Loucy (cell line): ENCODE measurements around the gene FAM107B.

ENCODE experiments used
- H2AFZ ChIP-seq: fragments of 200-600 bp; sonication (generic); 2 replicates; pipeline ENCODE4 v1.6.0; 2016; ENCODE audit warnings: antibody characterized with exemption, mild to moderate bottlenecking, low read length, moderate library complexity
- H3F3A ChIP-seq: fragments of 200-600 bp; 2 replicates; pipeline ENCODE4 v1.6.0; 2016; ENCODE audit warnings: antibody characterized with exemption, low read depth, mild to moderate bottlenecking
- H3K27me3 ChIP-seq: fragments of 200-600 bp; sonication (generic); 2 replicates; pipeline ENCODE4 v1.6.1; 2014; ENCODE audit warnings: low read length, mild to moderate bottlenecking; ENCODE audit not compliant: insufficient read depth, poor library complexity, severe bottlenecking
- H3K36me3 ChIP-seq: fragments of 200-600 bp; sonication (generic); 2 replicates; pipeline ENCODE4 v1.6.1; 2016; ENCODE audit warnings: low read length; ENCODE audit not compliant: insufficient read depth
- H3K4me1 ChIP-seq: fragments of 200-600 bp; sonication (generic); 2 replicates; pipeline ENCODE4 v1.5.1; 2014; ENCODE audit warnings: low read length, mild to moderate bottlenecking; ENCODE audit not compliant: insufficient read depth, poor library complexity, severe bottlenecking
- H3K4me2 ChIP-seq: fragments of 200-600 bp; sonication (generic); 2 replicates; pipeline ENCODE4 v1.6.0; 2014; ENCODE audit warnings: antibody characterized with exemption, low read length, low read depth, mild to moderate bottlenecking; ENCODE audit not compliant: poor library complexity, severe bottlenecking
- H3K4me3 ChIP-seq: fragments of 200-600 bp; sonication (generic); 2 replicates; pipeline ENCODE4 v1.5.1; 2014; ENCODE audit warnings: low read length, mild to moderate bottlenecking, mixed read lengths; ENCODE audit not compliant: poor library complexity, severe bottlenecking
- H3K79me2 ChIP-seq: fragments of 200-600 bp; sonication (generic); 2 replicates; pipeline ENCODE4 v1.6.1; 2014; ENCODE audit warnings: low read length; ENCODE audit not compliant: insufficient read depth
- H3K9ac ChIP-seq: fragments of 200-600 bp; sonication (generic); 2 replicates; pipeline ENCODE4 v1.6.0; 2014; ENCODE audit warnings: mild to moderate bottlenecking, low read depth, low read length, moderate library complexity; ENCODE audit not compliant: poor library complexity, severe bottlenecking
- H3K9me2 ChIP-seq: fragments of 200-600 bp; sonication (generic); replicated peaks from 2 replicates; pipeline ENCODE4 v1.6.1; 2016; ENCODE audit warnings: low read depth, low read length, mixed read lengths
- H3K9me3 ChIP-seq: fragments of 200-600 bp; sonication (generic); 2 replicates; pipeline ENCODE4 v1.6.1; 2014; ENCODE audit warnings: mild to moderate bottlenecking, antibody characterized with exemption, low read length, low read depth; ENCODE audit not compliant: insufficient read depth
- H4K20me1 ChIP-seq: fragments of 200-600 bp; sonication (generic); 2 replicates; pipeline ENCODE4 v1.6.0; 2014; ENCODE audit warnings: antibody characterized with exemption, low read length, mild to moderate bottlenecking; ENCODE audit not compliant: insufficient read depth, poor library complexity, severe bottlenecking
- EZH2phosphoT487 ChIP-seq: fragments of 200-600 bp; IDR thresholded peaks from 2 replicates; pipeline ENCODE4 v1.6.1; 2018; ENCODE audit warnings: antibody characterized with exemption, mild to moderate bottlenecking, moderate library complexity, borderline replicate concordance
- TF ChIP-seq, protein P1 (sequence below): fragments of 200-600 bp; sonication (generic); conservative IDR thresholded peaks from 2 replicates; pipeline ENCODE4 v1.5.1; 2014; ENCODE audit warnings: mild to moderate bottlenecking, antibody characterized with exemption, low read length

The FAM107B gene

DNA sequence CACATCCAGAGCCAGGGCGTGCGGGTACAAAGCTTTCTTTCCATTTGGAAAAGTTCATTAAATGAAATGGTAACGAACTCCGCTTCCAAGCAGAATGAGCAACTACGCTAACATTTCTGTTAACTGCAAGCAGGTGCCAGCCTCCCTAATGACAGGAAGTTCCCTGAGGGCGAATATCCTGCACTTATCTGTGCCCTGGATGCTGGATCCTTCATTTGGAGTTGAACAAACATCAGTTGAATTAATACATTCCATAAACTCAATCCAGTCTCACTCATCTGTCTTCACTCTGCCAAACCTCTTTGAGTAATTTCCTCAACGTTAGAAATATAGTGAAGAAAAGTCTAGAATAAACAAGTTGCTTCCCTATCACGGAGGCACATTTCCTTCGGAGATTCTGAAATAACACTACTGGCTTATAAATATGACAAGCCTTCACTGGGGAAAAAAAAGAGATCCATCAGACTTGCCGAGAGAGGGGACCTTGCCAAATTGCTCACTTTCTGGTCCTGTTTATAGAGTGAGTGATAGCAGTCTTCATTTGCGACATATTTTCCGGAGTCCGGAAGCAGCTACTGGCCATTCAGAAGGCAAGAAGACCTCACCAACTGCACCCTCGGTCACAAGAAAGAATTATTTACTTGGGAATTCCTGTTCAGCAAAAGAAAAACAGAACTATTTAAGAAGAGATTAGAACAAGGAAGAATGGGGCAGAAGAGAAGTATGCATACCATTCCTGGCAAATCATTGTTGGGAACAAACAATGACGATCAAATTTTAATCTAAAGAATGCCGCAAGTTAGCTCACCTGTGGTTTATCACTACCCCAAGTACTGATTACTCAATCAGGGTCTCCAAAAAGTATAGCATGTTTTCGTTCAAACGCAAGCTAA, 196.4 kb downstream of the FAM107B start:
- H3K4me3 ChIP-seq: no peak overlapping the region
- H3K9me3 ChIP-seq: no peaks in the 10 kb centered on the region
- no peaks in the 10 kb centered on the region for H3K9me2 ChIP-seq
- peaks cover 5% of the 10 kb centered on the region; the same call in 1 of the 2 replicates for H3K36me3 ChIP-seq
- TF ChIP-seq, protein P1, sequence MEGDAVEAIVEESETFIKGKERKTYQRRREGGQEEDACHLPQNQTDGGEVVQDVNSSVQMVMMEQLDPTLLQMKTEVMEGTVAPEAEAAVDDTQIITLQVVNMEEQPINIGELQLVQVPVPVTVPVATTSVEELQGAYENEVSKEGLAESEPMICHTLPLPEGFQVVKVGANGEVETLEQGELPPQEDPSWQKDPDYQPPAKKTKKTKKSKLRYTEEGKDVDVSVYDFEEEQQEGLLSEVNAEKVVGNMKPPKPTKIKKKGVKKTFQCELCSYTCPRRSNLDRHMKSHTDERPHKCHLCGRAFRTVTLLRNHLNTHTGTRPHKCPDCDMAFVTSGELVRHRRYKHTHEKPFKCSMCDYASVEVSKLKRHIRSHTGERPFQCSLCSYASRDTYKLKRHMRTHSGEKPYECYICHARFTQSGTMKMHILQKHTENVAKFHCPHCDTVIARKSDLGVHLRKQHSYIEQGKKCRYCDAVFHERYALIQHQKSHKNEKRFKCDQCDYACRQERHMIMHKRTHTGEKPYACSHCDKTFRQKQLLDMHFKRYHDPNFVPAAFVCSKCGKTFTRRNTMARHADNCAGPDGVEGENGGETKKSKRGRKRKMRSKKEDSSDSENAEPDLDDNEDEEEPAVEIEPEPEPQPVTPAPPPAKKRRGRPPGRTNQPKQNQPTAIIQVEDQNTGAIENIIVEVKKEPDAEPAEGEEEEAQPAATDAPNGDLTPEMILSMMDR: no peak
- no peak for TF ChIP-seq EZH2phosphoT487
- H3K4me1 ChIP-seq: no peaks in the 10 kb centered on the region
- no peak overlapping the region for H3K9ac ChIP-seq
- no peaks in the 10 kb centered on the region for H3F3A ChIP-seq
- peaks cover 62% of the 10 kb centered on the region for H3K79me2 ChIP-seq
- no peaks in the 10 kb centered on the region for H3K27me3 ChIP-seq
- H3K4me2 ChIP-seq: no peak overlapping the region
- H4K20me1 ChIP-seq: no peaks in the 10 kb centered on the region
- H2AFZ ChIP-seq: no peak overlapping the region

- Histone ChIP-seq H3K9me2 (no peaks in the 10 kb centered on the region), H3K4me3 (no peak overlapping the region), H3K27me3 (no peaks in the 10 kb centered on the region), H3K9me3 (no peaks in the 10 kb centered on the region), H4K20me1 (no peaks in the 10 kb centered on the region), H2AFZ (no peak overlapping the region), H3K79me2 (peaks cover 75% of the 10 kb centered on the region), H3F3A (no peaks in the 10 kb centered on the region), H3K36me3 (peaks cover 5% of the 10 kb centered on the region; the same call in 1 of the 2 replicates), H3K4me2 (no peak overlapping the region), H3K4me1 (peaks cover 16% of the 10 kb centered on the region), H3K9ac (no peak overlapping the region)
- no peak for TF ChIP-seq EZH2phosphoT487
- TF ChIP-seq, protein P1: no peak
Measured at GRCh38 chr10:14574885-14575284, 199.8 kb downstream of the FAM107B start.

GRCh38 chr10:14574291-14574690, 200.4 kb downstream of the FAM107B start:
- H3K9me2 ChIP-seq: no peaks in the 10 kb centered on the region
- no peak for TF ChIP-seq EZH2phosphoT487
- TF ChIP-seq, protein P1: no peak
- H3F3A ChIP-seq: no peaks in the 10 kb centered on the region
- no peaks in the 10 kb centered on the region for H4K20me1 ChIP-seq
- peaks cover 5% of the 10 kb centered on the region; the same call in 1 of the 2 replicates for H3K36me3 ChIP-seq
- peaks cover 76% of the 10 kb centered on the region for H3K79me2 ChIP-seq
- H3K4me2 ChIP-seq: no peak overlapping the region
- peaks cover 16% of the 10 kb centered on the region for H3K4me1 ChIP-seq
- H3K4me3 ChIP-seq: no peak overlapping the region
- H2AFZ ChIP-seq: no peak overlapping the region
- no peaks in the 10 kb centered on the region for H3K27me3 ChIP-seq
- H3K9ac ChIP-seq: no peak overlapping the region
- H3K9me3 ChIP-seq: no peaks in the 10 kb centered on the region
